HG03095 (cell line): ENCODE results near the gene PHOSPHO2.
A peak's percentile ranks its signal among the peaks of the same experiment; 100 is the strongest.

Source experiments
- ATAC-seq: cut with Tn5 transposase; IDR thresholded peaks from one replicate; pipeline ENCODE4 v1.9.1; 2021; ENCODE audit warnings: moderate library complexity; ENCODE audit not compliant: unreplicated experiment

PHOSPHO2 gene

GRCh38 chr2:169715379-169716237 is 21.3 kb downstream of the PHOSPHO2 start:
- no peak for ATAC-seq

GRCh38 chr2:169716238-169716886 is 22.1 kb downstream of the PHOSPHO2 start:
- ATAC-seq: no peak

- no peak for ATAC-seq
Measured at GRCh38 chr2:169716938-169717690, 22.8 kb downstream of the PHOSPHO2 start.

- no peak for ATAC-seq
Measured at GRCh38 chr2:169717691-169718063, 23.4 kb downstream of the PHOSPHO2 start.

- no peak for ATAC-seq
Measured at GRCh38 chr2:169718930-169719504, 24.7 kb downstream of the PHOSPHO2 start.

GRCh38 chr2:169721016-169721415 is 26.7 kb downstream of the PHOSPHO2 start:
- ATAC-seq: no peak

GRCh38 chr2:169727065-169727464 is 32.8 kb downstream of the PHOSPHO2 start:
- ATAC-seq: no peak

GRCh38 chr2:169729274-169729605 is 35.0 kb downstream of the PHOSPHO2 start:
- ATAC-seq: no peak

- ATAC-seq: no peak
Measured at GRCh38 chr2:169732075-169732474, 37.8 kb downstream of the PHOSPHO2 start.

GRCh38 chr2:169732583-169733358 is 38.5 kb downstream of the PHOSPHO2 start:
- no peak for ATAC-seq

- peak; percentile 37 for ATAC-seq
Measured at GRCh38 chr2:169734169-169734847, 40.0 kb downstream of the PHOSPHO2 start.

GRCh38 chr2:169735623-169736022 is 41.4 kb downstream of the PHOSPHO2 start:
- no peak for ATAC-seq

- no peak for ATAC-seq
Measured at GRCh38 chr2:169736902-169737301, 42.6 kb downstream of the PHOSPHO2 start.

- no peak for ATAC-seq
Measured at GRCh38 chr2:169738566-169739229, 44.4 kb downstream of the PHOSPHO2 start.

GRCh38 chr2:169739351-169739750 is 45.1 kb downstream of the PHOSPHO2 start:
- no peak for ATAC-seq

GRCh38 chr2:169743549-169743948 is 49.3 kb downstream of the PHOSPHO2 start:
- no peak for ATAC-seq

- ATAC-seq: no peak
Measured at GRCh38 chr2:169746240-169746639, 52.0 kb downstream of the PHOSPHO2 start.

GRCh38 chr2:169748319-169748718 is 54.0 kb downstream of the PHOSPHO2 start:
- ATAC-seq: no peak
